Esophagus squamous epithelium (tissue), 4 donors: ENCODE data around the gene SLC27A5.

ENCODE experiments used
- POLR2A ChIP-seq, 4 donors: fragments of 450-650 bp; IDR thresholded peaks; one replicate each; pipeline ENCODE4 v1.6.1; 2017; ENCODE audit warnings: antibody characterized with exemption in 4 of 4, mild to moderate bottlenecking in 4 of 4, moderate library complexity in 3 of 4
- TF ChIP-seq, protein P1 (sequence below), 6 experiments: fragments of 450-650 bp in 4 of 6; fragments of 200-600 bp in 2 of 6; sonication (generic) in 2 of 6; IDR thresholded peaks; one replicate each; pipeline ENCODE4 v1.5.1; 2016 to 2019; ENCODE audit warnings: antibody characterized with exemption in 6 of 6, mild to moderate bottlenecking in 4 of 6, moderate library complexity in 4 of 6

DNA sequence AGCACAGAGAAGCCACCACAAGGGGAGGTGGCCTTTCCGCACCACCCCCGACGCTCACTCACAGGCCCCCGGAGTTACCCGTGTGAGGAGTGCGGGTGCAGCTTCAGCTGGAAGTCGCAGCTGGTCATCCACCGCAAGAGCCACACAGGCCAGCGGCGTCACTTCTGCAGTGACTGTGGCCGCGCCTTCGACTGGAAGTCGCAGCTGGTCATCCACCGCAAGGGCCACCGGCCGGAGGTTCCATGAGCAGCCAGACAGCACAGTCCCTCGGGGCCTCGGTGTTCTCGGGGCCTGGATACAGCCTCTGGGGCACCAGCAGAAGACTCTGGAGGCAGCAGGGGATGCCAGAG, 31.3 kb downstream of the SLC27A5 start:
- TF ChIP-seq, protein P1, sequence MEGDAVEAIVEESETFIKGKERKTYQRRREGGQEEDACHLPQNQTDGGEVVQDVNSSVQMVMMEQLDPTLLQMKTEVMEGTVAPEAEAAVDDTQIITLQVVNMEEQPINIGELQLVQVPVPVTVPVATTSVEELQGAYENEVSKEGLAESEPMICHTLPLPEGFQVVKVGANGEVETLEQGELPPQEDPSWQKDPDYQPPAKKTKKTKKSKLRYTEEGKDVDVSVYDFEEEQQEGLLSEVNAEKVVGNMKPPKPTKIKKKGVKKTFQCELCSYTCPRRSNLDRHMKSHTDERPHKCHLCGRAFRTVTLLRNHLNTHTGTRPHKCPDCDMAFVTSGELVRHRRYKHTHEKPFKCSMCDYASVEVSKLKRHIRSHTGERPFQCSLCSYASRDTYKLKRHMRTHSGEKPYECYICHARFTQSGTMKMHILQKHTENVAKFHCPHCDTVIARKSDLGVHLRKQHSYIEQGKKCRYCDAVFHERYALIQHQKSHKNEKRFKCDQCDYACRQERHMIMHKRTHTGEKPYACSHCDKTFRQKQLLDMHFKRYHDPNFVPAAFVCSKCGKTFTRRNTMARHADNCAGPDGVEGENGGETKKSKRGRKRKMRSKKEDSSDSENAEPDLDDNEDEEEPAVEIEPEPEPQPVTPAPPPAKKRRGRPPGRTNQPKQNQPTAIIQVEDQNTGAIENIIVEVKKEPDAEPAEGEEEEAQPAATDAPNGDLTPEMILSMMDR (IDR thresholded peaks at IDR 0.05), result no peak
- TF ChIP-seq POLR2A (IDR thresholded peaks at IDR 0.05), result no peak
